GM18505 (cell line): ENCODE results near the gene TRPC4.
"Not testable (repeated sequence)": the region's sequence is repeated elsewhere in the genome, so short reads cannot be mapped to it uniquely, and the experiment has no call there.

Experiments
- ATAC-seq: cut with Tn5 transposase; IDR thresholded peaks from one replicate; pipeline ENCODE4 v1.9.1; 2021; ENCODE audit not compliant: unreplicated experiment
- POLR2A ChIP-seq: IDR thresholded peaks from 4 replicates; pipeline ENCODE4 v1.6.1; 2011; ENCODE audit warnings: borderline replicate concordance; ENCODE audit not compliant: insufficient read depth, insufficient read length; ENCODE audit errors: extremely low read depth

Gene TRPC4

DNA sequence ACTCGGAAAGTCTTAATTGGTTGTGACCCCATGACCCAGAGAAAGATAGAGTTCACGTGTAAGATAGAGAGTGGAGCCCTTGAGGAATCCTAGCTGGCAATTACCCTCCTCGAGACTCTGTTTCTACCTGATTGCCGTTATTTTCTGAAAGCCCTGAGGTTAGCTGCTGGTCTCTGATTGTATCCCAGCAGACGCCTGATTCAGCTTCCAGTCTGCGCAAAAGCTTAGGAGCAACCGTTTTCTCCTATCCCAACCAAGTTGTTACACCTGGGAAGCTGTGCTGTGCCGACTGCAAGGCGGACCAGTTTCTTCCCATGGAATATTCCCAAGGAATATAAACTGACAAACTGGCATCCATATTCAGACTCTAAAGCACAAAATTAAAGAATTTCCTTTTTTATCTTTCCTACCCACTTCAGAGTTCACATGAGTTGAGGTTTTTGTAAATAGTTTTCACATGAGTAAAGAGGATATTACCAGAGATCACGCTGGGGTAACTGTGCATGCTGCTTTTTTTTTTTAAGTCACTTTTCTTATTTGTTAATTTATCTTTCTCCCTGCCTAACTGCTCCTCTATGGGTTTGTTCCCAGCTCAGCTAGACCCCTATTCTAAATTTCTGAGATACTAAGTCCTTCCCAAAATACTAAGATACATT lies 1.5 kb upstream of the TRPC4 start:
- no peak for ATAC-seq
- TF ChIP-seq POLR2A, result no peak

DNA sequence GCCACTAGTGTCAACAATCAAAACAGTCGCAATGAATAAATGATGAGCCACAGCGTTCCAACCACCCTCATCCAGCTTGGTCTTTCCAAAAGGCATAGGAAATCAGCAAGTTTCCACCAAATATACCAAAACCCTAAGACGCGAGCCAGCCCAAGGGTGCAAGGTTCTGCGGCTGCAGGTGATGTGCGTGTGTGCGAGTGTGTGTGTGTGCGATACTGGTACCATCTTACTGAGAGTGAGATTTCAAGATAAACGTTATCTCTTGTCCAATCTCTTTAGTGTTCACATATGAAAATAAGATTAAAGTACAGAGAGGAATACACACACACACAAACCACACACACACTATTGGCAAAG lies 895 bp upstream of the TRPC4 start:
- ATAC-seq, result no peak
- TF ChIP-seq POLR2A, result no peak

DNA sequence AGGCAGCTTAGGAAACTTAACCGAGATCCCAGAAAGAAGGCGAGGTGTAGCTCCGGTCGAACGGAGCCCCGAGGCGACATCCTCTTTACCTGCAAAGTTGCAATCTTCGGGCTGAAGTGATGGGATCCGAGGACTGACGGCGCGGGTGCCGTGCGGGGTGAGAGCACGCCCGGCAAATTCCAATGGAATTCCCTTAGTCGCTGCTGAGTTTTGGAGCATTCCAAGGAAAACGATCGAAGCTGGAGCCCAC lies 141 bp downstream of the TRPC4 start:
- no peak for ATAC-seq

DNA sequence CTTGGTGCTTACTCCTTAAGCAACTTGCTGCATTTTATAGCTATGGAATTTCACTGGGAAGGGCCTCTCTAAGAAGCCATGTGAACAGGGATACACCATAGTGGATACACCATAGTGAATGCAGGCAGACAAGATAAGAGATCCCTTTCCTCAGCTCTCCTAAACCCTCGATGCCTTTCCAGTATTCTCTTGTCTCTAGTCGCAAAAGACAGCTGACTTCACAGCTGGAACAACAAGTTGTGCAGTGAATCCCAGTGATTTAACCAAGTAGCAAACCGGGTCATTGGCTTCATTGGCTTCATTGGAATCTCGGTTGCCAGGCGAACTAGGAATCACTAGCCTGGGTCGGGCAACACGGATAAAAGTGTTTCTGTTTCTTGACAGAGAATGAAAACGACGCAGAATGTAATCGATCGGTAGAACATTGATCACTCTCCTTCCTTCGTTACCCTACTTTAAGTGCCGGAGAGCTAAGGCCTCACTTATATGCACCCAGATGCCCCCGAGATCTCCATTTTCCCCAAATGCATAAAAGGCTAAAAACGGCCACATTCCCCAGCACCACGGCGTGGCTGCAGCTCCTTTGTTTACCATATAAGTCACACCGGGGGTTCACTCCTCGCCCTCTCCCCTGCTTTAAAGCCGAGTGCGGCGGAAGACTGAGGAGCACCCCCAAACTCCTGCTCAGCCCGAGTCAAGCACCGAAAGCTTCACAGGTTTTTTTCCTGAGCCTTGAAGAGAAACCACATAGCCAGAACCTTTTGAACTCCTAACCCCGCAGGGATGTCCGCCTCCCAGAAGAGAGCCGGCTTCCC lies 674 bp downstream of the TRPC4 start:
- TF ChIP-seq POLR2A, result no peak
- no peak for ATAC-seq

More for the DNA sequence above, 141 bp downstream of the TRPC4 start:
- TF ChIP-seq POLR2A, result no peak

DNA sequence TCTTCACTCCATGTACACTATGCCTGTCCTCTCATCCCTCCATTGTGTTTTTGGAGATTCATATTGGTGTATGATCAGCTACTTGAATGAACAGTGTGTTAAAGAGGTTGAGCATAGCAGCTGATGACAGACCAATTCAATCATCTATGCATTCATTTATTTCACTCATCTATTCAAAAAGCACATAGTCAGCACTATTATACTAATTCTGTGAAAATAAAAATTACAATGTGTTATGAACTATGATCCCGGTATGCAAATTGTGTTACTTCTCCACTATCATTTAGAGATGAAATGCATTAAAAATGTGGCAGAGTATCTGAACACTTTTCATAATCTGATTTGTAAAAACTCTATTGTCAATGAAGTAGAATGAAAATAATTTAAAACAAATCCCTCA lies 5.9 kb downstream of the TRPC4 start:
- TF ChIP-seq POLR2A, result no peak
- no peak for ATAC-seq

DNA sequence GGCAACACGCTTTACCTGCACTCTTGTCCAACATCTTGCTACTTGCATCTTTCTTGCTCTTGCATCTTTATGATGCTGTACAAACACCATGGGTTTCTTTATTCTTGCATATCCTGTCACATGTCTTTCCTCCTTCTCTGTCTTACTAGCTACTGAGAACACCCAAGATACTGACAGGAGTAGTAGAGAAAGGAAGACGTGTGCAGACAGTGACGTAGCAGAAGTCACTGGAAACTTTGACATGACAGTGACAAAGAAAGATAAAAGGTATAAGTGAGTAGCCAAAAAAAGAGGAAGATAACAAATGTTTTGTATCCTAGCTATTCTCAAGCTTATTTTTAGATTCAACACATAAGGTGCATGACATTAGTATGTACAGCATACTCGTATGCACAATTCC lies 34.2 kb downstream of the TRPC4 start:
- no peak for ATAC-seq
- no peak for TF ChIP-seq POLR2A

DNA sequence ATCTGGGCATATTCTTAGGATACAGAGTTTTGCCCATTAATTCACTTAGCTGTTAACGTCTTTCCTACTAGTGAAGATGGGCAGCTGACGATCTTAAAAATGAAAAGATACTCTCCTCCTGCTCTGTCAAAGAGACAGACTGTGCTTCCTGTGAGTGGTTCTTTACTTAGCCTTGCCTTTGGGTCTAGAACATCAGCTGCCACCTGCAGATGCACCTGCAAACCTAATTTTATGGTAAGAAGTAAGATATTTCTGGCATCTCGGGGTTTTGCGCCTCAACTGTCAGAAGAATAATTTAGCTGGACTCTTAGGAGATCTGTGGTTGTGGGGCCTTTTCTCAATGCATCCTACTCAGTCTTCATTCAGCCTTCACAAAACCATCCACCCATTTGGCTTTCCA lies 36.2 kb downstream of the TRPC4 start:
- no peak for TF ChIP-seq POLR2A
- no peak for ATAC-seq

DNA sequence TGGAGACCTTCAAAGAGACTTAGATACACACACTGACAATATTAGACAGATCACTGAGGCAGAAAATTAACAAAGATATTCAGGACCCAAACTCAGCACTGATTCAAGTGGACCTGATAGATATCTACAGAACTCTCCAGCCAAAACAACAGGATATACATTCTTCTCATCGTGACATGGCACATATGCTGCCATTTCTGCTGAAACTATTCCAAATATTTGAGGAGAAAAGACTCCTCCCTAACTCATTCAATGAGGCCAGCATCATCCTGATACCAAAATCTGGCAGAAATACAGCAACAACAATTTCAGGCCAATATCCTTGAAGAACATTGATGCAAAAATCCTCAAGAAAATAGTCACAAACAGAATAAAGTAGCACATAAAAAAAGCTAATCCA lies 53.3 kb downstream of the TRPC4 start:
- TF ChIP-seq POLR2A, result no peak
- no peak for ATAC-seq

DNA sequence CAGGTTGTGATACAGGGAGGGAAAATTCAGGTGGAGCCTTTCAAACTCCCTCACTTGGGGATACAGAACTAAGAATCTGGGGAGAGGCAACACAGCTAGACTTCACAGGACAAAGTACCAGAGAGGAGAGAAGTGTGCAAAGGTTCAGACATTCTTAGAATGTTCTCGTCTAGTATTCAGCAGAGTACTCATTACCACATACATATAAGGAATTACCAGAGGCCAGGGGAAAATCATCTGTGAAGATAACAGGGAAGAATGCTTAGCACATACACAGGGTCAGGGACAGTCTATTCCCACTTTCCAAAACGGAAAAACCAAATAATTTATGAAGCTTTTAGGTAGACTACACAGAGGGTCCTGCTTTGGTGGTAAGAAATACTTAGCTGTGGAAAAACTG lies 58.1 kb downstream of the TRPC4 start:
- no peak for TF ChIP-seq POLR2A
- no peak for ATAC-seq

DNA sequence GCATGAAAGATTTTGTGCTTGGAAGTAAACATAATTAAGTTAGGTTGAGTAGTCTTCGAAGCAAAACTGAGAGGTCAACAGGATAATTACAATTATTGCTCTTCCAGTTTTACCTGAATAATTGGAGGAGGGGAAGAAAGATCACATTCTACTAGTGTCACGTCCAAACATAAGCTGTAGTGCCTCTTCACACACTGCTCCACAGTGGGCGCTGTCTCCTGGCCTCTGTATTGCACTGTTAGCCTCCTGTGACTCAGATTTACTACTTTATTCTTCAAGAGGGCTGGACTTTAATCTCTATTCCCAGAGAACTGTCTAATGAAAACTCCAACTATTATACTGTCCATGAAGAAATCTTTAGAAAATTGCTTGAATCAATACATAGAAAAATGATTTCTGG lies 62.9 kb downstream of the TRPC4 start:
- no peak for ATAC-seq
- TF ChIP-seq POLR2A, result no peak

DNA sequence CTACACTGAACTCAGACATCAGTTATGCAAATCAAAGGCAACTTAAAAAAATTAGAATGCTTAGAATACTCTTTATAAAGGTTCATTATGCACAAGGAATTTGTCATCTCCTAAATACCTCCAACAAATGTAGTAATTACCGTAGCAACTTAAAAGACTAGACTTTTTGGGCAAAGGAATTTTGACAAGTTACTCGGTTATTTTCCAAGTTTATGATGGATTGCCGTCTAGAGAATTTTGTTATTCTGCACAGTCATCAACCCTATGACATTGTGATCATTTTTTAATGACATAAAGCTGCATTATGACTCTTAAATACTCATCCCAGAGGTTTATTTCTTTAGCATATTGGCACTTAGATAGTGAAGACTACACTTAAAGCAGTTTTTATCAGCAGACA lies 71.9 kb downstream of the TRPC4 start:
- ATAC-seq, result no peak
- no peak for TF ChIP-seq POLR2A

DNA sequence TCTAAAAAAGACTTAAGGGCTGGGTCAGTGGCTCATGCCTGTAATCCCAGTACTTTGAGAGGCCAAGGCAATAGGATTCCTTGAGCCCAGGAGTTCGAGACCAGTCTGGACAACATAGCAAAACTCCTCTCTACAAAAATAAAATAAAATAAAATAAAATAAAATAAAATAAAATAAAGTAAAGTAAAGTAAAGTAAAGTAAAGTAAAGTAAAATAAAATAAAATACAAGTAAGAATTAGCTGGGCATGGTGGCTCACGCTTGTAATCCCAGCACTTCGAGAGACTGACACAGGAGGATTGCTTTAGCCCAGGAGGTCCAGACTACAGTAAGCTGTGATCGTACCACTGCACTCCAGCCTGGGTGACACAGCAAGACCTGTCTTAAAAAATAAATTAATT lies 72.8 kb downstream of the TRPC4 start:
- ATAC-seq, result not testable (repeated sequence)

DNA sequence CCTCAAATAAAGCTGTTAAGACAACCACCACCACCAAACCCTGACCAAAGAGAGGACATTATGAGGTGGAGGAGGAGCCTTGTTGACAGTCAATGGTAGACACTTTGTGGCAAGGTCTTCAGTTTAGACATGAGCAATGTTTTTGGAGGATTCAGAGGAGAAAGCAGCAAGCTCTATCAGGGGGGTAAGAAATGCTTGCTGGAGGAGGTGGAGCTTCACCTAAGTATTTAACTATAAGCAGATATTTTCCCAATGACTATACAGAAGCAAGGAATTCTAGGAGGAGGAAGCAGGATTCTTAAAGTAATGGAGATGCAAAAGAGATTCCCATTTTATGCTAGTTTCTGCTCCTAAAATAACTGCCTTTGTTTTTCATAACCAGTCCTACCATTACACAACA lies 74.2 kb downstream of the TRPC4 start:
- no peak for TF ChIP-seq POLR2A
- ATAC-seq, result no peak

DNA sequence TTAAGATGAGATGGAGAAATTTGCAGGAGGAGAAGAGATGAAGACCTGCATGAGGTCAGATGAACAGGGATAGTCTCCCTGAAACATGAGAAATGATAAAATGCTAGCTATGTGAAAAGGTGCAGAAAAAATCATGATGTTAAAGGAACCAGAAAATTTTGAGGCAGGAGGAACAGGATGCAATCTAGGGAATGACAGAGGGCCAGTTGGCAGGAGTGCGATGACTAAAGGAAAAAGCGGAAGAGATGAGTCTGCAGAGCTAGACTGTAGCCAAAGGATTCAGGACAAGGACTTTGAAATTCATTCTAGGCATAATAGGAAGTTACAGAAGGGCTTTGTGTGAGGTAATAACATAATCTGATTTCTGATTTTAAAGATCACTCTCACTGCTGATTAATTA lies 77.9 kb downstream of the TRPC4 start:
- ATAC-seq, result no peak
- no peak for TF ChIP-seq POLR2A

DNA sequence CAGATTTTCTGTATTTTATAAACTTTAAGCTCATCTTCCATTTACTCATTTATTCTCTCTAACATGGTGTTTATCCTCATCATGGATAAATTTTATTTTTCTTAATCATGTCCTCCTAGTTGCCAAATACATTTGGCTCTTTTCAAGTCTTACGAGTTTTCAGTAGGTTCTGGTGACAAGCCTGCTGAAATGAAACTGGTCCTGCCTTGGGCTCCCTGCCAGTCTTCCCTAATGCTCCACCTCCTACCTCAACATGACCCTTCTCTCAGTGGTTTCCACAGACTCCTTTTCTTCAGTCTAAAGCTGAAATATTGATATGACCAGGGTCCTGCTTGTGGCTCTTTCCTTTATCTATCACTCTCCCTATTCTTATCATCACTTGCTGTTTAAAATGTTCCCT lies 81.2 kb downstream of the TRPC4 start:
- TF ChIP-seq POLR2A, result no peak
- no peak for ATAC-seq
